ENCODE data around the gene STX1A.

DNA sequence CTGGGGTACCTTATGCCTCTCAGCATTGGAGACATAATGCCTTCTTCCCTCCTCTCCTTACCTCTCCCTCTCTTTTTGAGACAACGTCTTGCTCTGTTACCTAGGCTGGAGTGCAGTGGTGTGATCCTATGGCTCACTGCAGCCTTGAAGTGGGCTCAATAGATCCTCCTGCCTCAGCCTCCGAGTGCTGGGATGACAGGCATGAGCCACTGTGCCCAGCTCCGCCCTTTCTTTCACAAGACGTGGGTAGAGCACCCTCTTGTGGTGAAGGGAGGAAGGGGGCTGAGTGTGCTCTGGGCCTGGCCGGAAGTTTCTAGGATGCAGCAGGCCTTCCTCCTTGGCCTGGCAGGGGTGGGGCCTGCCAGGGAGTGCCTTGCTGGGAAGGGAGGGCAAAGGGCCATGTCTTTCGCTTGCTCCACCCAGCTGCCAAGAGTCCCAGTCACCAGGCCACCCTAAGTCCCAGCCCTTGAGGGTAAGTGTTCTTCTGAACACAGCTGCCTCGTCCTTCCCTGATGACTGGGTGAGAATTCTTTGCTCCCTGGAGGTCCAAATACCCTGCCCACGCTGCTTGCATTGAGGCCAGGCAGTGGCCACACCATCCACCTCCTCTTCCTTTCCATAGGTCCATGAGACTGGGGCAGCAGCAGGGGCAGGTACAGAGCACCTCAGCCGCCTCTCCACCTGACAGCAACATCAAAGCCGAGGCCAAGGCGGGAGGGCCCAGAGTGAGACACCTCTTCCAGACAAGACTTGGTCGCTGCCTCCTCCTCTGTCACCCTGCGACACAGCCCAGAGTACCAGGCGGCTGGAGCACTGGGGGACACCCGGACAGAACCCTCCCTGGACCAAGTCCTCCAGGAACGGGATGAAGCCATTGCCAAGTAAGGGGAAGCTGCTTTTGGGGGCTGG lies 15.4 kb upstream of the STX1A start:
- TF ChIP-seq, protein P1, sequence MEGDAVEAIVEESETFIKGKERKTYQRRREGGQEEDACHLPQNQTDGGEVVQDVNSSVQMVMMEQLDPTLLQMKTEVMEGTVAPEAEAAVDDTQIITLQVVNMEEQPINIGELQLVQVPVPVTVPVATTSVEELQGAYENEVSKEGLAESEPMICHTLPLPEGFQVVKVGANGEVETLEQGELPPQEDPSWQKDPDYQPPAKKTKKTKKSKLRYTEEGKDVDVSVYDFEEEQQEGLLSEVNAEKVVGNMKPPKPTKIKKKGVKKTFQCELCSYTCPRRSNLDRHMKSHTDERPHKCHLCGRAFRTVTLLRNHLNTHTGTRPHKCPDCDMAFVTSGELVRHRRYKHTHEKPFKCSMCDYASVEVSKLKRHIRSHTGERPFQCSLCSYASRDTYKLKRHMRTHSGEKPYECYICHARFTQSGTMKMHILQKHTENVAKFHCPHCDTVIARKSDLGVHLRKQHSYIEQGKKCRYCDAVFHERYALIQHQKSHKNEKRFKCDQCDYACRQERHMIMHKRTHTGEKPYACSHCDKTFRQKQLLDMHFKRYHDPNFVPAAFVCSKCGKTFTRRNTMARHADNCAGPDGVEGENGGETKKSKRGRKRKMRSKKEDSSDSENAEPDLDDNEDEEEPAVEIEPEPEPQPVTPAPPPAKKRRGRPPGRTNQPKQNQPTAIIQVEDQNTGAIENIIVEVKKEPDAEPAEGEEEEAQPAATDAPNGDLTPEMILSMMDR (IDR thresholded peaks at IDR 0.05), result peak; percentile 71 to 97 (median 81)
- TF ChIP-seq POLR2AphosphoS5 (IDR thresholded peaks at IDR 0.05) (peak; percentile 59 to 97 (median 96)), POLR2A (IDR thresholded peaks at IDR 0.05) (peak; percentile 92), EP300 (IDR thresholded peaks at IDR 0.05; ENCODE audit: low read depth) (no peak)
